Ishikawa (cell line): Measurements from ENCODE around the gene FALEC.

Source experiments
- MAX ChIP-seq: IDR thresholded peaks from 2 replicates; pipeline ENCODE4 v1.6.1; 2012
- RAD21 ChIP-seq: IDR thresholded peaks from 2 replicates; pipeline ENCODE4 v1.6.1; 2012; ENCODE audit warnings: low read depth
- TAF1 ChIP-seq: IDR thresholded peaks from 2 replicates; pipeline ENCODE4 v1.6.1; 2012; ENCODE audit warnings: low read depth, mild to moderate bottlenecking
- TEAD4 ChIP-seq: IDR thresholded peaks from 2 replicates; pipeline ENCODE4 v1.6.1; 2012
- YY1 ChIP-seq: IDR thresholded peaks from 2 replicates; pipeline ENCODE4 v1.6.1; 2012; ENCODE audit warnings: low read depth
- ZBTB7A ChIP-seq: IDR thresholded peaks from 2 replicates; pipeline ENCODE4 v1.6.1; 2012; ENCODE audit warnings: low read depth

GRCh38 chr1:150576367-150576711 lies 60.8 kb downstream of the FALEC start:
- TF ChIP-seq TAF1: no peak
- TF ChIP-seq ZBTB7A: no peak
- no peak for TF ChIP-seq RAD21
- TF ChIP-seq MAX: no peak
- no peak for TF ChIP-seq TEAD4
- no peak for TF ChIP-seq YY1
